H1 (cell line): Measurements from ENCODE around the gene RAD51B. TPM values are rescaled to one million over a fixed set of nuclear protein-coding genes. Genes with fewer than 3 reads are reported as not detected.

Source experiments
- CTCF ChIA-PET: fragments of 300-600 bp; sonication (Branson Sonifier 250); formaldehyde crosslinking; loops from one replicate; lab custom pipeline; 2021; ENCODE audit not compliant: partially characterized antibody; lab: Charles Lee
- POLR2A ChIA-PET: fragments of 300-600 bp; sonication (Branson Sonifier 250); formaldehyde crosslinking; loops from one replicate; lab custom pipeline; 2021; ENCODE audit warnings: inconsistent platforms; ENCODE audit not compliant: partially characterized antibody; lab: Charles Lee
- DNase-seq, 2 experiments: peaks; one replicate each; pipeline versions ENCODE4 v3.0.0 to v3.0.0-alpha.2; 2010 to 2022; ENCODE audit warnings: low spot score in 2 of 2, low read depth in 1 of 2, mixed read lengths in 1 of 2
- FAIRE-seq: peaks from 2 replicates; lab custom pipeline; 2011; peaks lifted over from hg19 to GRCh38; lab: Jason Lieb, UNC
- H2AFZ ChIP-seq: 2 replicates; pipeline ENCODE4 v1.8.1; 2012; ENCODE audit warnings: low read length, inconsistent platforms
- H2AK5ac ChIP-seq: 2 replicates; pipeline ENCODE4 v1.6.1; 2013; ENCODE audit warnings: low read depth, low read length
- H2BK120ac ChIP-seq: replicated peaks from 2 replicates; pipeline ENCODE3; 2013; ENCODE audit warnings: low read depth, low read length, inconsistent platforms
- H2BK12ac ChIP-seq: 2 replicates; pipeline ENCODE4 v1.6.1; 2013; ENCODE audit warnings: low read depth, low read length
- H2BK15ac ChIP-seq: 2 replicates; pipeline ENCODE4 v1.6.1; 2013; ENCODE audit warnings: low read length
- H2BK20ac ChIP-seq: 2 replicates; pipeline ENCODE4 v1.6.1; 2013; ENCODE audit warnings: low read length
- H2BK5ac ChIP-seq: 2 replicates; pipeline ENCODE4 v1.6.1; 2013; ENCODE audit warnings: low read depth, low read length
- H3K14ac ChIP-seq: 2 replicates; pipeline ENCODE4 v1.6.1; 2013; ENCODE audit warnings: inconsistent platforms; ENCODE audit not compliant: insufficient read length
- H3K18ac ChIP-seq: 2 replicates; pipeline ENCODE4 v1.6.1; 2013; ENCODE audit warnings: low read length; ENCODE audit errors: extremely low read depth
- H3K23ac ChIP-seq: 2 replicates; pipeline ENCODE4 v1.6.1; 2013; ENCODE audit warnings: inconsistent platforms; ENCODE audit not compliant: insufficient read length
- H3K23me2 ChIP-seq: 2 replicates; pipeline ENCODE4 v1.6.1; 2013; ENCODE audit warnings: low read depth, low read length
- H3K27ac ChIP-seq: 2 replicates; pipeline ENCODE4 v1.6.1; 2011; ENCODE audit warnings: low read depth, low read length, inconsistent platforms
- H3K27me3 ChIP-seq, 4 experiments: replicated peaks in 1 of 4; 1 replicate in 1 of 4; 2 replicates in 3 of 4; pipeline versions ENCODE4 v1.6.1 to v1.8.1; 2011 to 2013; ENCODE audit warnings: low read length in 3 of 4, mild to moderate bottlenecking in 3 of 4, inconsistent platforms in 2 of 4, mixed read lengths in 2 of 4, moderate library complexity in 1 of 4; ENCODE audit not compliant: control insufficient read depth in 3 of 4, insufficient read depth in 3 of 4; ENCODE audit errors: extremely low read depth in 1 of 4
- H3K36me3 ChIP-seq, 4 experiments: 2 replicates each; pipeline versions ENCODE4 v1.6.1 to v1.8.1; 2011 to 2013; ENCODE audit warnings: mild to moderate bottlenecking in 4 of 4, low read length in 3 of 4, moderate library complexity in 2 of 4, control low read depth in 1 of 4, inconsistent platforms in 1 of 4; ENCODE audit not compliant: insufficient read depth in 4 of 4, control insufficient read depth in 2 of 4
- H3K4ac ChIP-seq: replicated peaks from 2 replicates; pipeline ENCODE3; 2013; ENCODE audit warnings: low read length, low read depth, mixed read lengths, inconsistent platforms; ENCODE audit not compliant: insufficient read length
- H3K4me1 ChIP-seq, 4 experiments: replicated peaks in 1 of 4; 1 replicate in 1 of 4; 2 replicates in 3 of 4; pipeline versions ENCODE4 v1.6.1 to v1.8.1; 2011 to 2013; ENCODE audit warnings: low read length in 3 of 4, inconsistent platforms in 2 of 4, mixed read lengths in 1 of 4; ENCODE audit not compliant: insufficient read depth in 4 of 4, control insufficient read depth in 3 of 4
- H3K4me2 ChIP-seq, 2 experiments: 2 replicates each; pipeline versions ENCODE4 v1.6.1 to v1.8.1; 2011 to 2013; ENCODE audit warnings: low read depth in 2 of 2, low read length in 2 of 2, control low read depth in 1 of 2, inconsistent platforms in 1 of 2, mild to moderate bottlenecking in 1 of 2; ENCODE audit not compliant: insufficient read depth in 1 of 2
- H3K4me3 ChIP-seq, 4 experiments: fragments of 200-600, 300-600 bp in 1 of 4; sonication (generic), shearing (Covaris generic), sonication (Bioruptor Twin) in 1 of 4; 2 replicates each; pipeline versions ENCODE4 v1.5.1 to v1.8.1; 2011 to 2016; ENCODE audit warnings: low read length in 4 of 4, low read depth in 3 of 4, control low read depth in 2 of 4, inconsistent platforms in 2 of 4, mild to moderate bottlenecking in 2 of 4, mixed read lengths in 1 of 4, moderate library complexity in 1 of 4; ENCODE audit not compliant: insufficient read depth in 2 of 4; ENCODE audit errors: extremely low read depth in 1 of 4
- H3K56ac ChIP-seq: replicated peaks from 2 replicates; pipeline ENCODE3; 2013; ENCODE audit warnings: low read depth, mild to moderate bottlenecking, mixed read lengths, low read length, inconsistent platforms; ENCODE audit not compliant: insufficient read length
- H3K79me1 ChIP-seq: 2 replicates; pipeline ENCODE4 v1.6.1; 2013; ENCODE audit warnings: low read depth, low read length, control low read depth
- H3K79me2 ChIP-seq, 2 experiments: 2 replicates each; pipeline versions ENCODE4 v1.6.1 to v1.8.1; 2012 to 2013; ENCODE audit warnings: low read length in 2 of 2, mild to moderate bottlenecking in 2 of 2, inconsistent platforms in 1 of 2; ENCODE audit not compliant: insufficient read depth in 2 of 2, control insufficient read depth in 1 of 2
- H3K9ac ChIP-seq, 4 experiments: replicated peaks in 1 of 4; 1 replicate in 1 of 4; 2 replicates in 3 of 4; pipeline versions ENCODE4 v1.6.1 to v1.8.1; 2011 to 2013; ENCODE audit warnings: low read depth in 3 of 4, low read length in 3 of 4, control low read depth in 2 of 4, mild to moderate bottlenecking in 2 of 4, moderate library complexity in 2 of 4, inconsistent platforms in 1 of 4; ENCODE audit errors: extremely low read depth in 1 of 4
- H3K9me3 ChIP-seq, 2 experiments: 2 replicates each; pipeline versions ENCODE4 v1.6.1 to v1.8.1; 2012 to 2013; ENCODE audit warnings: mild to moderate bottlenecking in 2 of 2, moderate library complexity in 2 of 2, control low read depth in 1 of 2, inconsistent platforms in 1 of 2, low read depth in 1 of 2, low read length in 1 of 2, mixed read lengths in 1 of 2; ENCODE audit not compliant: insufficient read depth in 2 of 2
- H4K20me1 ChIP-seq, 2 experiments: replicated peaks in 1 of 2; 2 replicates each; pipeline versions ENCODE3 to v1.8.1; 2011 to 2013; ENCODE audit warnings: inconsistent platforms in 2 of 2, low read length in 2 of 2, mild to moderate bottlenecking in 1 of 2; ENCODE audit not compliant: insufficient read depth in 2 of 2, control insufficient read depth in 1 of 2
- H4K5ac ChIP-seq: 2 replicates; pipeline ENCODE4 v1.6.1; 2013; ENCODE audit warnings: low read length, low read depth, mixed read lengths, inconsistent platforms; ENCODE audit not compliant: insufficient read length
- H4K8ac ChIP-seq: 2 replicates; pipeline ENCODE4 v1.8.0; 2013; ENCODE audit warnings: mild to moderate bottlenecking, moderate library complexity, low read length, inconsistent platforms; ENCODE audit not compliant: insufficient read depth; ENCODE audit errors: extremely low read depth
- H4K91ac ChIP-seq: replicated peaks from 2 replicates; pipeline ENCODE3; 2013; ENCODE audit warnings: low read length, mixed read lengths, inconsistent platforms; ENCODE audit not compliant: insufficient read length
- BRCA1 ChIP-seq: IDR thresholded peaks from 2 replicates; pipeline ENCODE4 v1.6.1; 2012; ENCODE audit warnings: low read depth, low read length, improper control_type of control experiment
- CBX5 ChIP-seq: fragments of 300-800, 300-1000 bp; sonication (generic); IDR thresholded peaks from 2 replicates; pipeline ENCODE4 v1.7.1; 2016; ENCODE audit warnings: antibody characterized with exemption, low read length, low read depth
- CEBPB ChIP-seq: IDR thresholded peaks from 2 replicates; pipeline ENCODE4 v1.6.1; 2012; ENCODE audit warnings: low read depth, low read length
- CREB1 ChIP-seq: IDR thresholded peaks from 2 replicates; pipeline ENCODE4 v1.6.1; 2012; ENCODE audit warnings: inconsistent platforms
- GTF2F1 ChIP-seq: IDR thresholded peaks from 2 replicates; pipeline ENCODE4 v1.6.1; 2012; ENCODE audit warnings: low read depth, low read length, improper control_type of control experiment, borderline replicate concordance
- POLR2A ChIP-seq, 2 experiments: IDR thresholded peaks; 1 replicate in 1 of 2; 2 replicates in 1 of 2; pipeline ENCODE4 v1.6.1; 2011; ENCODE audit warnings: low read depth in 2 of 2, low read length in 2 of 2, mild to moderate bottlenecking in 2 of 2; ENCODE audit errors: control extremely low read depth in 1 of 2
- RNF2 ChIP-seq: fragments of 200-900, 300-1000 bp; sonication (generic); IDR thresholded peaks from 2 replicates; pipeline ENCODE4 v1.7.1; 2016; ENCODE audit warnings: borderline replicate concordance, low read depth, mild to moderate bottlenecking, antibody characterized with exemption, low read length; ENCODE audit not compliant: poor library complexity, severe bottlenecking; ENCODE audit errors: missing control alignments
- SIRT6 ChIP-seq: IDR thresholded peaks from one replicate; pipeline ENCODE4 v1.7.1; 2012; ENCODE audit warnings: low read length, inconsistent platforms
- SIX5 ChIP-seq: IDR thresholded peaks from 2 replicates; pipeline ENCODE4 v1.6.1; 2011; ENCODE audit warnings: mild to moderate bottlenecking, low read depth, low read length
- SUZ12 ChIP-seq: fragments of 200-600 bp; sonication (generic); IDR thresholded peaks from 2 replicates; pipeline ENCODE4 v1.6.1; 2012; ENCODE audit warnings: mild to moderate bottlenecking, inconsistent platforms, low read length, moderate library complexity, mixed read lengths
- TAF1 ChIP-seq: IDR thresholded peaks from 2 replicates; pipeline ENCODE4 v1.6.1; 2011; ENCODE audit warnings: mild to moderate bottlenecking, low read depth, low read length
- TEAD4 ChIP-seq: IDR thresholded peaks from 2 replicates; pipeline ENCODE4 v1.6.1; 2012; ENCODE audit warnings: low read depth, low read length, inconsistent platforms, mixed read lengths
- WGBS, 2 experiments: shearing (Covaris generic) in 1 of 2; methylation state at CpG; one replicate each; pipeline versions ENCODE4 v1.1.6 to v1.1.7; 2013 to 2015; ENCODE audit warnings: low lambda C conversion rate in 2 of 2, mixed read lengths in 2 of 2, inconsistent platforms in 1 of 2, low coverage in 1 of 2, missing lambda C conversion rate in 1 of 2; ENCODE audit not compliant: insufficient replicate concordance in 2 of 2, insufficient coverage in 1 of 2, insufficient read length in 1 of 2; ENCODE audit errors: extremely low coverage in 1 of 2, missing lambda C conversion rate in 1 of 2; 5-methylcytosine and 5-hydroxymethylcytosine counted together
- polyA plus RNA-seq, 7 experiments: library from polyadenylated mRNA; depleted of rRNA in 3 of 7; stranded (reverse) in 5 of 7; unstranded in 2 of 7; fragments of >200 nt in 5 of 7; fragments of 200-250 nt in 2 of 7; gene quantifications; 1 replicate in 5 of 7; 2 replicates in 1 of 7; 4 replicates in 1 of 7; pipeline versions ENCODE4 v1.2.1 to v1.2.3, GENCODE V29; 2011 to 2013; ENCODE audit warnings: missing spikeins in 2 of 7, mixed read lengths in 2 of 7
- total RNA-seq: library from RNA; stranded (reverse); fragmentation: NEBNext Ultra II Directional; extraction: Animal tissue kit (Norgen Biotek cat#: 25700); gene quantifications from 2 replicates; pipeline ENCODE4 v1.2.1, GENCODE V29; 2021
- TF ChIP-seq, protein P1 (sequence below): IDR thresholded peaks from 2 replicates; pipeline ENCODE4 v1.6.1; 2012; ENCODE audit warnings: inconsistent platforms
- TF ChIP-seq, protein P2 (sequence below): IDR thresholded peaks from 2 replicates; pipeline ENCODE4 v1.6.1; 2011; ENCODE audit warnings: low read length, improper control_type of control experiment

The RAD51B gene
- total and polyA plus RNA-seq, 2 of the 8 experiments (the other 6 are each of a cell fraction or from before 2014, with no cell fraction given), result 3.9 to 14.9 TPM

DNA sequence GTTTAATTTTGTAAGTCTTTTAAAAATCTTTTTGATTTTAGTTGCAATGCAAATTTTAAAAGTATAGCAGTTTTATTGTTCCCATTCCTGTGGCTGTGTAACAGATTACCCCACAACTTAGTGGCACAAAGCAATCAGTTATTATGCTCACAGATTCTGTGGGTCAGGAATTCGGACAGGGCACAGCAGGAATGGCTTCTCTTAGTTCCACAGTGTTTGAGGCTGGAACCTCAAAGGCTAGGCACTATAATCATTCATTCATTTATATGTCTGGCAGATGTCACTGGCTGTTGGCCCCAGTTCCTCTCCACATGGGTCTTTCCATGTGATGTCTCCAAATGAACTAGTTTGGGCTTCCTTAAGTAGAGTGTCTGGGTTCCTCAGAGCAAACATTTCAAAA lies 193.3 kb downstream of the RAD51B start:
- DNase-seq, result no peak
- whole genome bisulfite sequencing, 2 experiments, result 88% methylated on average over 1 of the region's 1 CpG; no CpG with 5 or more reads in 1 of the 2 experiments
- H3K4ac ChIP-seq, result no peak overlapping the region
- H3K4me2 ChIP-seq, result no peak overlapping the region
- POLR2A ChIA-PET, result interaction anchor here (0.6 kb wide), 1 partner anchor 17 kb away, joined by 3 read pairs; no protein-coding TSS in a partner anchor
- H3K4me1 ChIP-seq, result no peaks in the 10 kb centered on the region
- no peak overlapping the region for H3K14ac ChIP-seq
- H3K27me3 ChIP-seq, result no peaks in the 10 kb centered on the region
- H4K91ac ChIP-seq, result no peak overlapping the region
- no peak overlapping the region for H2AK5ac ChIP-seq
- H3K9me3 ChIP-seq, result 0 out of 4 replicates have a peak, but pooled peaks cover 0 to 4% of the 10 kb centered on the region in 2 experiments
- H3K18ac ChIP-seq, result no peak overlapping the region
- H3K79me2 ChIP-seq, result no peaks in the 10 kb centered on the region
- no peak overlapping the region for H2BK120ac ChIP-seq
- H4K20me1 ChIP-seq, result no peaks in the 10 kb centered on the region
- CTCF ChIA-PET, result no interaction called here
- no peak overlapping the region for H2AFZ ChIP-seq
- no peak for FAIRE-seq
- no peaks in the 10 kb centered on the region for H3K79me1 ChIP-seq
- peaks cover 0 to 3% (median 0%) of the 10 kb centered on the region in 4 experiments; a peak in 1 of 8 replicates for H3K36me3 ChIP-seq
- H3K23me2 ChIP-seq, result no peaks in the 10 kb centered on the region
- H3K4me3 ChIP-seq, result no peak overlapping the region
- no peak overlapping the region for H3K27ac ChIP-seq
- no peak overlapping the region for H2BK20ac ChIP-seq
- no peak overlapping the region for H4K5ac ChIP-seq
- no peak overlapping the region for H2BK5ac ChIP-seq
- H2BK15ac ChIP-seq, result no peak overlapping the region
- no peak overlapping the region for H2BK12ac ChIP-seq
- H3K23ac ChIP-seq, result no peak overlapping the region
- H3K56ac ChIP-seq, result no peak overlapping the region
- no peak overlapping the region for H4K8ac ChIP-seq
- no peak overlapping the region for H3K9ac ChIP-seq
- no peak for TF ChIP-seq SUZ12
- TF ChIP-seq POLR2A (IDR thresholded peaks at IDR 0.05; ENCODE audit: control extremely low read depth in 1 of 2, low read depth in 2 of 2, low read length in 2 of 2), result no peak
- TF ChIP-seq, protein P1, sequence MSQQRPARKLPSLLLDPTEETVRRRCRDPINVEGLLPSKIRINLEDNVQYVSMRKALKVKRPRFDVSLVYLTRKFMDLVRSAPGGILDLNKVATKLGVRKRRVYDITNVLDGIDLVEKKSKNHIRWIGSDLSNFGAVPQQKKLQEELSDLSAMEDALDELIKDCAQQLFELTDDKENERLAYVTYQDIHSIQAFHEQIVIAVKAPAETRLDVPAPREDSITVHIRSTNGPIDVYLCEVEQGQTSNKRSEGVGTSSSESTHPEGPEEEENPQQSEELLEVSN, result no peak
- TF ChIP-seq SIX5, result no peak
- TF ChIP-seq CBX5, result no peak
- no peak for TF ChIP-seq SIRT6
- no peak for TF ChIP-seq GTF2F1
- no peak for TF ChIP-seq CEBPB
- TF ChIP-seq BRCA1, result no peak
- no peak for TF ChIP-seq TAF1
- no peak for TF ChIP-seq RNF2
- TF ChIP-seq, protein P2, sequence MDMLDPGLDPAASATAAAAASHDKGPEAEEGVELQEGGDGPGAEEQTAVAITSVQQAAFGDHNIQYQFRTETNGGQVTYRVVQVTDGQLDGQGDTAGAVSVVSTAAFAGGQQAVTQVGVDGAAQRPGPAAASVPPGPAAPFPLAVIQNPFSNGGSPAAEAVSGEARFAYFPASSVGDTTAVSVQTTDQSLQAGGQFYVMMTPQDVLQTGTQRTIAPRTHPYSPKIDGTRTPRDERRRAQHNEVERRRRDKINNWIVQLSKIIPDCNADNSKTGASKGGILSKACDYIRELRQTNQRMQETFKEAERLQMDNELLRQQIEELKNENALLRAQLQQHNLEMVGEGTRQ, result no peak
- TF ChIP-seq TEAD4, result no peak
- no peak for TF ChIP-seq CREB1
